HG02973 (cell line): Measurements from ENCODE around the gene EGLN1.

Experiments
- ATAC-seq: cut with Tn5 transposase; IDR thresholded peaks from one replicate; pipeline ENCODE4 v1.9.1; 2021; ENCODE audit warnings: moderate library complexity; ENCODE audit not compliant: unreplicated experiment

The EGLN1 gene

GRCh38 chr1:231422798-231423309 is 767 bp upstream of the EGLN1 start:
- ATAC-seq = no peak

GRCh38 chr1:231421546-231421970 is 529 bp downstream of the EGLN1 start:
- peak; percentile 32 for ATAC-seq

DNA sequence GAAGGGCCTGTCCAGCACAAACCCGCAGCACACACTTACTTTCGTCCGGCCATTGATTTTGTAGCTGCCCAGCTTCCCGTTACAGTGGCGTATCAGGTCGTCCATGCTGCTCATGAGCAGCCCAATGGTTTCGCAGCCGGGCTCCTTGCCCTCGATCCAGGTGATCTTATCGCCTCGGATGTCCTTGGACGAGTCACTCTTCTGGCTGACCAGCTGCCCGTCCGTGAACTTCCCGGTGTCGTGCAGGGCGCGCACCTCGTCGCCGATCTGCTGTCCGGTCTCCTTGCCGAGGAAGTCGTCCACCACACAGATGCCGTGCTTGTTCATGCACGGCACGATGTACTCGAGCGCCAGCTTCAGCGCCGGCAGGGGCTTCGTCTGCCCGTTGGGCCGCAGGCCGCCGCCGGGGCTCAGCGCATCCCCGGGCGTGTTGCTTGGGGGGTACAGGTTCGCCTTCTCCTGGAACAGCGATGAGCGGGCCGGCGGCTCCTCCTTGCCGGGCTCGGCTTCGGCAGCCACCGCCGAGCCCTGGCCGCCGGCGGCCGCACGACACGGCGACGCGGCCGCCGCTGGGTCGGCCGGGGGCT is 1.0 kb downstream of the EGLN1 start:
- peak; percentile 15 for ATAC-seq

DNA sequence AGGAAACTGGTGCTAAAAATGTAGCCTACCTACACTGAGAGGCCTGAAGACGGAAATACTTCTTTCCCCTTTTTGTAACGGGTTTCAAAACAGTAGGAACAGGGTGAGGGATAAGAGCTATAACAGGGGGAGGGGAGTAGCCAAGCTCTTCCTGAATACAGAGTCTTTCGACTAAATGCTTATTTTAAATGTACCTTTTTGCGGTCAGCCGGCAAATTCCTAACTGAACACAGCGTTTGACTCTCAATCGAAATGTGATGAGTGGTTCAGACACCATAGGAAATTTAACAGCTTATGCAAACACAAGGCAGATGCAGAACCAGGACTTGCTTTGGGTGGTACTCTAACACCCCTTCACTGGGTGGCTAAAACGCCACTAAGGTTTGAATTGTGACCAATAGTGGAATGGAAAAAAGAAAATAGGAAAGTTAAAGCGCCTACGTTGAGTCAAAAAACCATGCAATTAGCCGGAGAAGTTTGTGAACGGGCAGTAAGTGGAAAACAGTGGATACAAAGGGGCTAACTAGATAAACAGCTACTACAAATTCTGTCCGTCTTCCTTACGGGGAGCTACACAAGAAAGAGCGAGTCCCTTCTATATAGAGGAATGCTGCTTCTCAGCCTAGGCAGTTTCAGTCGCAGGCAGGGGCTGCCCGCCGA is 1.7 kb downstream of the EGLN1 start:
- ATAC-seq = no peak

DNA sequence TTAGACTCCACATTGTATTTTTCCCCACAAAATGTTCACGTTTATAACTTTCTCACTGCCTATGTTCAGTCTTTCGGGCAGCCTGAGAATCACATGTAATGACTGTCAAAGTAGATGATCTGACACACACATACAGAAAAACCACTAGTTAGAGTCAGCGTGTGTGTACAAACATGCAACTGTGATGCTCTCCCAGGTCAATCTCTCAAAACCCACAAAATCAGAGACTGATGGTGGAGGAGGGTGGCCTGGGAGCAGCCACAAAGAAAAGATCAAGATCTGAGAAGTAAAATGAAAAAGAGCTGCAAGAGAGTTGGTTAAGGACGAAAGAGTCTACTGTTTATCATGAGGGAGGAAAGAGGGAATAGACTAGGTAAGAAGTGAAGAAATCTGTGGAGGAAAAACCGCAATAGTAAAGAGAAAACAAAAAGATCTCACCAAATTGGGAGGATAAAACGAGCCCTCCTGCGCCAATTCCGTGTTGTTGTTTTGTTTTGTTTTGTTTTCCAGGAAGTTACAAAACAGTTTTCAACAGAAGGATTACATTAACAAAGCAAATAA is 2.3 kb downstream of the EGLN1 start:
- ATAC-seq = no peak

DNA sequence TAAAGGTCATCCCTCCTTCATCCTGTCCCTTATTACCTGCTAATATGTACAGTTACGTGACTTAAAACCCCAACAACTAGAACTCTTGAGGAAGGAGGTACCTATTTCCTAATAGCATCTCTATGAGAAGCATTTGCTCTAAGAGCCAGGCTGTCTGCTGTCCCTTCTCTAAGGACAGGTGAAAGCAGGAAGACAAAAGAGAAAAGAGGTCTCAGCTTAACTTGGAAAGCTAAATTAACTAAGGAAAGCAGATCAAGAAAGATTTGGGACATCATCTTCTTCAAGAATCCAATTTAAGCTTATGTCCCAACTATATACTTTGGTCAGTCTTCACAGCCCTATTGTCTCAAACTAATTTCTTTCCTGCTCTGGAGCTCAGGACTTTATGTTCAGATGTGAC is 2.9 kb downstream of the EGLN1 start:
- no peak for ATAC-seq

DNA sequence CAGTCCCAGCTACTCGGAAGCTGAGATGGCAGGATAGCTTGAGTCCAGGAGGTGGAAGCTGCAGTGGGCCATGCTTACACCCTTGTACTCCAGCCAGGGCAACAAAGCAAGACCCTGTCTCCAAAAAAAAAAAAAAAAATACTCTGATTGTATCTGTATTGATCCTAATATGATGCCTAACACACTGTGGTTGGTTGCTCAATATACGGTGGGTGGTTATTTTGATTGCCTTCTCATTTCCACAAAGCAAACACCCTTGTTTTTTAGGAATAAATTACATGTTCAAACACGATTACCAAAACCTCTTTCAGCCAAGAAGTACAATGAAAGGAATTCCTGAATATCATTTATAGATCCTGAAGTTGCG is 3.4 kb downstream of the EGLN1 start:
- ATAC-seq = no peak

DNA sequence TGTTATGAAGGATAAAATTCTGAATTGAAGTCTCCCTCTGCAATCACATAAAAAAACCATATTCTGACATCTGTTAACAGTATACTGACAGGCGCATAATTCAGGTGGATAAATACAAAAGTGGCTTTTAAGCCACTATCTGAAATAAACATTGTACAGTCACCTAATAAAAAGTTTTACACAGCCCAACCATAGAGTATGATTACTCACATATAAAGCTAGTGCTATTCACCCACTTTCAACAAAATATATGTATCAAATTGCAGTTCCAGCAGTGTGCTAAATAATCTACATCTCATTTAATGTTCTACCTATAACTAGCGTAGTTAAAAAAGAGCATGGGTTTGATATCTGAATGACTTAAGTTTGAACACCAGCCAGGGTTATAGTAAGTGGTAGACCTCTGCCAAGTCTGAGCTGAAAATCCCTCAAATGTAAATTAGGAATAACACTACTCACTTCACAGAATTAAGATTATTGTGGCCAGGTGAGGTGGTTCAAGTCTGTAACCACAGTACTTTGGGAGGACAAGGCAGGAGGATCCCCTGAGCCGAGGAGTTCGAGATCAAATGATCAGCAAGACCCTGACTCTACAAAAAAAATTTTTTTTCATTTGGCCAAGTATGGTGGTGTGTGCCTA is 3.9 kb downstream of the EGLN1 start:
- no peak for ATAC-seq

DNA sequence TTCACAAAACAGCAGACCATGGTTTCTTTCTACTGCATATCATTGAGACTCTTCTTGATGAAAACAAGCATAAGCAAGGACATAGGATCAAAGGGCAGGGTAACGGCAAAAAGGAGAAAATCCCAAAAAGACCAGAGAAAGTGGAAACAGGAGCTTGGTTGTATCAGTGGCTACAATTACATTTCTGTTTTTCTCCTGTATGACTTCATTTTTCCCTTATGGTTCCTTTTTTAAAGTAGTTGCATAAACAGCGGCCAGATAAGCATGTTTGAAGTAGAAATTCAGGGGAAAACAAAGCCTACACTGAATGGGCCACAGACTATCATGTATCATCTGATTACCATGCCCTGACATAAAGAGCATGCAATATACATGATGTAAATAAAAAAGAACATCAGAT is 4.6 kb downstream of the EGLN1 start:
- no peak for ATAC-seq

- no peak for ATAC-seq
These were observed 5.2 kb downstream of the EGLN1 start for GRCh38 chr1:231416901-231417300.

DNA sequence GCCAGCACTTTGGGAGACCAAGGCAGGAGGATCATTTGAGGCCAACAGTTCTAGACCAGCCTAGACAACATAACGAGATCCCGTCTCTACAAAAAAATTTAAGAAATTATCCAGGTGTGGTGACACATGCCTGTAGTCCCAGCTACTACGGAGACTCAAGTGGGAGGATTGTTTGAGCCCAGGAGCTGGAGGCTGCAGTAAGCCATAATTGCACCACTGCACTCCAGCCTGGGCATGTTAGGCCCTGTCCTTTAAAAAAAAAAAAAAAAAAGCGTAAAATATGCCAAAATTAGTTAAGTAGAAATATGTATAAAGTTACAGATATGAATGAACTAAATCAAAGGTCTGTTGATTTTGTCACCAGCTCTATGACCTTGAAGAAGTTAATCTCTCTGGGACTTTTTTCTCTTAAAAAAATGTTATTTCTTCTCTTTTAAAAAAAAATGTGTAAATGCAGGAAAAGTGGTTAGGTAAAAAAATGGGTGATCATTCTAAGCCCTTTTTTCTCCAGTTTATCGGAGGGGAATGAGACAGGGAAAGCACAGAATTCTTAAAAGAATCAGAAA is 7.0 kb downstream of the EGLN1 start:
- ATAC-seq = no peak

- no peak for ATAC-seq
These were observed 7.6 kb downstream of the EGLN1 start for GRCh38 chr1:231414260-231415016.

GRCh38 chr1:231413749-231414082 is 8.4 kb downstream of the EGLN1 start:
- ATAC-seq = no peak

DNA sequence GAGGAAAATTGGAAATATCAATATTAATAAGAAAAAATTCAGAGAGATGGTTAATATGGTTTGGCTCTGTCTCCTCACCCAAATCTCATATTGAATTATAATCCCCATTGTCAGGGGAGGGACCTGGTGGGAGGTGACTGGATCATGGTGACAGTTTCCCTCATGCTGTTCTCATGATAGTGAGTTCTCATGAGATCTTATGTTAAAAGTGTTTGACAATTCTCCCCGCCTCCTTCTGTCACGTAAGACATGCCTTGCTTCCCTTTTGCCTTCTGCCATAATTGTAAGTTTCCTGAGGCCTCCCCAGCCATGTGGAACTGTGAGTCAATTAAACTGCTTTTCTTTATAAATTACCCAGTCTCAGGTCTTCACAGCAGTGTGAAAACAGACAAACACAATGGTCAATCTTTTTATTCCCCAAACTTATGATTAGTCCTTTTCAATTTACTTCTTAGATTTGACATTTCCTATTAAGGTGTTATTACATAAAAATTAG is 11.0 kb downstream of the EGLN1 start:
- ATAC-seq = no peak

- ATAC-seq = no peak
These were observed 12.0 kb downstream of the EGLN1 start for GRCh38 chr1:231410036-231410612.

- ATAC-seq = no peak
These were observed 13.5 kb downstream of the EGLN1 start for GRCh38 chr1:231408528-231409094.

DNA sequence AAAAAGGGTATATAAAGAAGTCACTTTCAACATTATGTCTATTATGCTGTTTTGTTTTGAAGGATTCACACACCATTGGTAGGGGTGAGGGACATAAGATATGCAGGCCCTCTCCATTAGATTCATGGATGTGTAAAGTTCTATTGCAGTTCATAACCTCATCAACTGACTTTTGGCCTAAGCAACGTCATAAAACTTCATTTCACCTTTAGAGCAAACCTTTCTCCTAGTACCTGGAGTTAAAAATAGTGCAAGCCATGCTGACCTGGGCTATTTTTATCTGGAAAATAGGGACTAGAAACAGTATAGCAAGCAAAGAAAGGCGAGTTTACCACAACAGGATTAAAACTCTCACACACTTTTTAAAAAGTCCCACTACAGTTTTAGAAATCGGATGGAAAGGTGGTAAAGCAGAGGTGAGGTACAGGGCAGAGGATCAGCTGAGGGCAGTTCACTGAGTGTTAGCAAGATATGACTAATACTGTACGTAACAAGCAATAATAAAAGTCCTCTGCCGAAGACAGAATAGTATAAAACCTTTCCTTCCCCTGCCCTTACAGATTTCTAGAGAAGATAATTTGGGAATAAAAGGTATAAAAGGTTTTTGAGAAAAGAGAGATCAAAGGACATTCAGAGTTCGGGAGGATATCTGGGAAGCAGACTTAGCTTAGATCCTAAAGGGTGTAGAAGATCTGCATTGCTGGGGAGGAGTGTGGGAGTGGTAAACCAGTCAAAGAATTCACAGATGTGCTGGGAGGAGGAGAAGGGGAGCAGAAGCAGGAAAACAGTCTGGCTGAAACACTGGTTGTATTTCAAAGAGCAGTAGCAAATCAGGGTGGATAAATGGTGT is 14.3 kb downstream of the EGLN1 start:
- no peak for ATAC-seq

DNA sequence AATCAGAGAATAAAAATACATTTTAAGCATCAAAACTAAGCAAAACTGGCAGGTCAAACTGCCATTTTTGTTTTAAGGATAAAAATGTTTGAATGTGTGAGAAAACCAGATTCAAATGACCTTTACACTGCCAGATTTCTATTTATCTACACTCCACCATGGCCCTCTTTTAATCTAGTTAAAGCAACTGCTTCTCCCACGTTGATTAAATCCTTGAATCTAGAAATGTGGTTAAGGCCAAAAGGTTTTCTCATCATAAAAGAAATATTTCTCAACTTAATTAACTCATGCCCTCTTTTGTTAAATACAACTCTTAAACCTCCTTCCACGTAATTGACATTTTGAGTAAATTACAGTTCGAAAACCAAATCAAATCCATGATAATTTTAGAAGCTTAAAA is 15.0 kb downstream of the EGLN1 start:
- ATAC-seq = no peak

- ATAC-seq = no peak
These were observed 17.8 kb downstream of the EGLN1 start for GRCh38 chr1:231404318-231404717.
